Measurements from ENCODE around the gene TRPM6. TPM values are rescaled to one million over a fixed set of nuclear protein-coding genes. Genes with fewer than 3 reads are reported as not detected.

TRPM6 gene
- total and polyA plus RNA-seq, 2 experiments from 2014 or later: 0.23 to 0.87 TPM

DNA sequence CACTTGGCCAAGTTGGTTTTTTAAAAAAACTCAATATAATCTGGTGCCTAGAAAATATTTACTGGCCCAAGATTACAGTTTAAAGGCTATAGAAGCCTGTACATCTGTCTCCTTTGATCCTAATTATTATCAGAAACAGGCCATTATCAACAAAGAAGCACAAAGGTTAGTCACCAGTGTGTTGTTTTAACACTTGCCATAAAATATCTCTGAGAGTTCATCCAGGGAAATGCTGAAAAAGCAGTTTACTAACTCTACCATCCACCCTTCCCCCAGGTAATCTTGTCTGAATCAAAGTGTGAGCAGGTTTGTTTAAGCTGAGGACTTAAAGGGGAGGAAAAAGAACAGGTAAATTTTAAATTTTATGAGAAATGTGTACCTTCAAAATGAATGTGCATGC lies 13.3 kb upstream of the TRPM6 start:
- no peak for ATAC-seq
- no peak overlapping the region for H3K27ac Mint-ChIP-seq
- no peak for DNase-seq (ENCODE audit: low spot score)

More for the DNA sequence above, 13.3 kb upstream of the TRPM6 start:
- no peaks in the 10 kb centered on the region for H3K36me3 Mint-ChIP-seq (ENCODE audit: low read depth)
- H3K4me2 ChIP-seq: no peak overlapping the region
- H3K27me3 ChIP-seq (ENCODE audit: insufficient read depth): no peaks in the 10 kb centered on the region
- no peaks in the 10 kb centered on the region for H3K36me3 ChIP-seq (ENCODE audit: insufficient read depth)
- H3K79me2 ChIP-seq (replicated peaks; ENCODE audit: insufficient read depth): no peaks in the 10 kb centered on the region
- no peaks in the 10 kb centered on the region for H3K4me1 Mint-ChIP-seq
- no peaks in the 10 kb centered on the region for H3K9me3 Mint-ChIP-seq
- no peaks in the 10 kb centered on the region for H3F3A ChIP-seq (replicated peaks; ENCODE audit: low read depth)
- peaks cover 3% of the 10 kb centered on the region for H3K27me3 Mint-ChIP-seq (ENCODE audit: insufficient read depth, low read depth, poor library complexity)
- no peak for TF ChIP-seq STAT1 (IDR thresholded peaks at IDR 0.05; ENCODE audit: unreplicated experiment)
- TF ChIP-seq JUNB (IDR thresholded peaks at IDR 0.05; ENCODE audit: unreplicated experiment): no peak
- no peak for TF ChIP-seq EZH2phosphoT487 (IDR thresholded peaks at IDR 0.05; ENCODE audit: unreplicated experiment)
- TF ChIP-seq, protein P1, sequence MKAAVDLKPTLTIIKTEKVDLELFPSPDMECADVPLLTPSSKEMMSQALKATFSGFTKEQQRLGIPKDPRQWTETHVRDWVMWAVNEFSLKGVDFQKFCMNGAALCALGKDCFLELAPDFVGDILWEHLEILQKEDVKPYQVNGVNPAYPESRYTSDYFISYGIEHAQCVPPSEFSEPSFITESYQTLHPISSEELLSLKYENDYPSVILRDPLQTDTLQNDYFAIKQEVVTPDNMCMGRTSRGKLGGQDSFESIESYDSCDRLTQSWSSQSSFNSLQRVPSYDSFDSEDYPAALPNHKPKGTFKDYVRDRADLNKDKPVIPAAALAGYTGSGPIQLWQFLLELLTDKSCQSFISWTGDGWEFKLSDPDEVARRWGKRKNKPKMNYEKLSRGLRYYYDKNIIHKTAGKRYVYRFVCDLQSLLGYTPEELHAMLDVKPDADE (IDR thresholded peaks at IDR 0.05): no peak
- TF ChIP-seq, protein P2, sequence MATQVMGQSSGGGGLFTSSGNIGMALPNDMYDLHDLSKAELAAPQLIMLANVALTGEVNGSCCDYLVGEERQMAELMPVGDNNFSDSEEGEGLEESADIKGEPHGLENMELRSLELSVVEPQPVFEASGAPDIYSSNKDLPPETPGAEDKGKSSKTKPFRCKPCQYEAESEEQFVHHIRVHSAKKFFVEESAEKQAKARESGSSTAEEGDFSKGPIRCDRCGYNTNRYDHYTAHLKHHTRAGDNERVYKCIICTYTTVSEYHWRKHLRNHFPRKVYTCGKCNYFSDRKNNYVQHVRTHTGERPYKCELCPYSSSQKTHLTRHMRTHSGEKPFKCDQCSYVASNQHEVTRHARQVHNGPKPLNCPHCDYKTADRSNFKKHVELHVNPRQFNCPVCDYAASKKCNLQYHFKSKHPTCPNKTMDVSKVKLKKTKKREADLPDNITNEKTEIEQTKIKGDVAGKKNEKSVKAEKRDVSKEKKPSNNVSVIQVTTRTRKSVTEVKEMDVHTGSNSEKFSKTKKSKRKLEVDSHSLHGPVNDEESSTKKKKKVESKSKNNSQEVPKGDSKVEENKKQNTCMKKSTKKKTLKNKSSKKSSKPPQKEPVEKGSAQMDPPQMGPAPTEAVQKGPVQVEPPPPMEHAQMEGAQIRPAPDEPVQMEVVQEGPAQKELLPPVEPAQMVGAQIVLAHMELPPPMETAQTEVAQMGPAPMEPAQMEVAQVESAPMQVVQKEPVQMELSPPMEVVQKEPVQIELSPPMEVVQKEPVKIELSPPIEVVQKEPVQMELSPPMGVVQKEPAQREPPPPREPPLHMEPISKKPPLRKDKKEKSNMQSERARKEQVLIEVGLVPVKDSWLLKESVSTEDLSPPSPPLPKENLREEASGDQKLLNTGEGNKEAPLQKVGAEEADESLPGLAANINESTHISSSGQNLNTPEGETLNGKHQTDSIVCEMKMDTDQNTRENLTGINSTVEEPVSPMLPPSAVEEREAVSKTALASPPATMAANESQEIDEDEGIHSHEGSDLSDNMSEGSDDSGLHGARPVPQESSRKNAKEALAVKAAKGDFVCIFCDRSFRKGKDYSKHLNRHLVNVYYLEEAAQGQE (IDR thresholded peaks at IDR 0.05; ENCODE audit: unreplicated experiment): no peak
- TF ChIP-seq, protein P3, sequence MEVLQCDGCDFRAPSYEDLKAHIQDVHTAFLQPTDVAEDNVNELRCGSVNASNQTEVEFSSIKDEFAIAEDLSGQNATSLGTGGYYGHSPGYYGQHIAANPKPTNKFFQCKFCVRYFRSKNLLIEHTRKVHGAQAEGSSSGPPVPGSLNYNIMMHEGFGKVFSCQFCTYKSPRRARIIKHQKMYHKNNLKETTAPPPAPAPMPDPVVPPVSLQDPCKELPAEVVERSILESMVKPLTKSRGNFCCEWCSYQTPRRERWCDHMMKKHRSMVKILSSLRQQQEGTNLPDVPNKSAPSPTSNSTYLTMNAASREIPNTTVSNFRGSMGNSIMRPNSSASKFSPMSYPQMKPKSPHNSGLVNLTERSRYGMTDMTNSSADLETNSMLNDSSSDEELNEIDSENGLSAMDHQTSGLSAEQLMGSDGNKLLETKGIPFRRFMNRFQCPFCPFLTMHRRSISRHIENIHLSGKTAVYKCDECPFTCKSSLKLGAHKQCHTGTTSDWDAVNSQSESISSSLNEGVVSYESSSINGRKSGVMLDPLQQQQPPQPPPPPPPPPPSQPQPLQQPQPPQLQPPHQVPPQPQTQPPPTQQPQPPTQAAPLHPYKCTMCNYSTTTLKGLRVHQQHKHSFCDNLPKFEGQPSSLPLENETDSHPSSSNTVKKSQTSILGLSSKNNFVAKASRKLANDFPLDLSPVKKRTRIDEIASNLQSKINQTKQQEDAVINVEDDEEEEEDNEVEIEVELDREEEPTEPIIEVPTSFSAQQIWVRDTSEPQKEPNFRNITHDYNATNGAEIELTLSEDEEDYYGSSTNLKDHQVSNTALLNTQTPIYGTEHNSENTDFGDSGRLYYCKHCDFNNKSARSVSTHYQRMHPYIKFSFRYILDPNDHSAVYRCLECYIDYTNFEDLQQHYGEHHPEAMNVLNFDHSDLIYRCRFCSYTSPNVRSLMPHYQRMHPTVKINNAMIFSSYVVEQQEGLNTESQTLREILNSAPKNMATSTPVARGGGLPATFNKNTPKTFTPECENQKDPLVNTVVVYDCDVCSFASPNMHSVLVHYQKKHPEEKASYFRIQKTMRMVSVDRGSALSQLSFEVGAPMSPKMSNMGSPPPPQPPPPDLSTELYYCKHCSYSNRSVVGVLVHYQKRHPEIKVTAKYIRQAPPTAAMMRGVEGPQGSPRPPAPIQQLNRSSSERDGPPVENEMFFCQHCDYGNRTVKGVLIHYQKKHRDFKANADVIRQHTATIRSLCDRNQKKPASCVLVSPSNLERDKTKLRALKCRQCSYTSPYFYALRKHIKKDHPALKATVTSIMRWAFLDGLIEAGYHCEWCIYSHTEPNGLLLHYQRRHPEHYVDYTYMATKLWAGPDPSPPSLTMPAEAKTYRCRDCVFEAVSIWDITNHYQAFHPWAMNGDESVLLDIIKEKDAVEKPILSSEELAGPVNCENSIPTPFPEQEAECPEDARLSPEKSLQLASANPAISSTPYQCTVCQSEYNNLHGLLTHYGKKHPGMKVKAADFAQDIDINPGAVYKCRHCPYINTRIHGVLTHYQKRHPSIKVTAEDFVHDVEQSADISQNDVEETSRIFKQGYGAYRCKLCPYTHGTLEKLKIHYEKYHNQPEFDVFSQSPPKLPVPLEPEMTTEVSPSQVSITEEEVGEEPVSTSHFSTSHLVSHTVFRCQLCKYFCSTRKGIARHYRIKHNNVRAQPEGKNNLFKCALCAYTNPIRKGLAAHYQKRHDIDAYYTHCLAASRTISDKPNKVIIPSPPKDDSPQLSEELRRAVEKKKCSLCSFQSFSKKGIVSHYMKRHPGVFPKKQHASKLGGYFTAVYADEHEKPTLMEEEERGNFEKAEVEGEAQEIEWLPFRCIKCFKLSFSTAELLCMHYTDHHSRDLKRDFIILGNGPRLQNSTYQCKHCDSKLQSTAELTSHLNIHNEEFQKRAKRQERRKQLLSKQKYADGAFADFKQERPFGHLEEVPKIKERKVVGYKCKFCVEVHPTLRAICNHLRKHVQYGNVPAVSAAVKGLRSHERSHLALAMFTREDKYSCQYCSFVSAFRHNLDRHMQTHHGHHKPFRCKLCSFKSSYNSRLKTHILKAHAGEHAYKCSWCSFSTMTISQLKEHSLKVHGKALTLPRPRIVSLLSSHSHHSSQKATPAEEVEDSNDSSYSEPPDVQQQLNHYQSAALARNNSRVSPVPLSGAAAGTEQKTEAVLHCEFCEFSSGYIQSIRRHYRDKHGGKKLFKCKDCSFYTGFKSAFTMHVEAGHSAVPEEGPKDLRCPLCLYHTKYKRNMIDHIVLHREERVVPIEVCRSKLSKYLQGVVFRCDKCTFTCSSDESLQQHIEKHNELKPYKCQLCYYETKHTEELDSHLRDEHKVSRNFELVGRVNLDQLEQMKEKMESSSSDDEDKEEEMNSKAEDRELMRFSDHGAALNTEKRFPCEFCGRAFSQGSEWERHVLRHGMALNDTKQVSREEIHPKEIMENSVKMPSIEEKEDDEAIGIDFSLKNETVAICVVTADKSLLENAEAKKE (CRISPR knock-in tag; IDR thresholded peaks at IDR 0.05): no peak
- TF ChIP-seq, protein P4, sequence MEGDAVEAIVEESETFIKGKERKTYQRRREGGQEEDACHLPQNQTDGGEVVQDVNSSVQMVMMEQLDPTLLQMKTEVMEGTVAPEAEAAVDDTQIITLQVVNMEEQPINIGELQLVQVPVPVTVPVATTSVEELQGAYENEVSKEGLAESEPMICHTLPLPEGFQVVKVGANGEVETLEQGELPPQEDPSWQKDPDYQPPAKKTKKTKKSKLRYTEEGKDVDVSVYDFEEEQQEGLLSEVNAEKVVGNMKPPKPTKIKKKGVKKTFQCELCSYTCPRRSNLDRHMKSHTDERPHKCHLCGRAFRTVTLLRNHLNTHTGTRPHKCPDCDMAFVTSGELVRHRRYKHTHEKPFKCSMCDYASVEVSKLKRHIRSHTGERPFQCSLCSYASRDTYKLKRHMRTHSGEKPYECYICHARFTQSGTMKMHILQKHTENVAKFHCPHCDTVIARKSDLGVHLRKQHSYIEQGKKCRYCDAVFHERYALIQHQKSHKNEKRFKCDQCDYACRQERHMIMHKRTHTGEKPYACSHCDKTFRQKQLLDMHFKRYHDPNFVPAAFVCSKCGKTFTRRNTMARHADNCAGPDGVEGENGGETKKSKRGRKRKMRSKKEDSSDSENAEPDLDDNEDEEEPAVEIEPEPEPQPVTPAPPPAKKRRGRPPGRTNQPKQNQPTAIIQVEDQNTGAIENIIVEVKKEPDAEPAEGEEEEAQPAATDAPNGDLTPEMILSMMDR (conservative IDR thresholded peaks at IDR 0.05; ENCODE audit: low read depth in 2 of 2): no peak
- no peak for TF ChIP-seq POLR2AphosphoS5 (IDR thresholded peaks at IDR 0.05; ENCODE audit: low read depth)
- TF ChIP-seq EZH2 (IDR thresholded peaks at IDR 0.05; ENCODE audit: low read depth, unreplicated experiment): no peak
- no peak for TF ChIP-seq ZNF114 (CRISPR knock-in tag; IDR thresholded peaks at IDR 0.05)
- TF ChIP-seq NANOG (IDR thresholded peaks at IDR 0.05; ENCODE audit: borderline replicate concordance): no peak
- no peak for TF ChIP-seq ZNF331 (CRISPR knock-in tag; IDR thresholded peaks at IDR 0.05; ENCODE audit: low read depth)
- no peak for TF ChIP-seq CREB1 (CRISPR knock-in tag; IDR thresholded peaks at IDR 0.05; ENCODE audit: low read depth)
- no peak overlapping the region for H3K27ac ChIP-seq (ENCODE audit: low read depth)
- H3K4me3 ChIP-seq: no peak overlapping the region
- H3K9me2 ChIP-seq (ENCODE audit: insufficient read depth): no peaks in the 10 kb centered on the region
- H2AFZ ChIP-seq: no peak overlapping the region
- no peaks in the 10 kb centered on the region for H3K4me1 ChIP-seq (ENCODE audit: insufficient read depth)
- no peaks in the 10 kb centered on the region for H4K20me1 ChIP-seq (replicated peaks; ENCODE audit: insufficient read depth)
- H3K4me3 Mint-ChIP-seq: no peak overlapping the region
